Neutrophil (primary cell): Measurements from ENCODE around the gene SPDEF.

ENCODE experiments used
- H3K27ac ChIP-seq: fragments of 200-600 bp; sonication (generic); 2 replicates; pipeline ENCODE4 v1.5.1; 2016; ENCODE audit warnings: mild to moderate bottlenecking, moderate library complexity
- H3K27me3 ChIP-seq: fragments of 200-600 bp; sonication (generic); 2 replicates; pipeline ENCODE4 v1.6.0; 2016; ENCODE audit warnings: mild to moderate bottlenecking
- H3K36me3 ChIP-seq: fragments of 200-600 bp; sonication (generic); 2 replicates; pipeline ENCODE4 v1.5.1; 2017
- H3K4me1 ChIP-seq, 2 experiments: fragments of 200-600 bp in 1 of 2; sonication (generic) in 1 of 2; 1 replicate in 1 of 2; 2 replicates in 1 of 2; pipeline versions ENCODE4 v1.5.1 to v1.6.1; 2013 to 2016; ENCODE audit warnings: low read depth in 1 of 2, low read length in 1 of 2, mild to moderate bottlenecking in 1 of 2, moderate library complexity in 1 of 2; ENCODE audit not compliant: control insufficient read depth in 1 of 2, insufficient read depth in 1 of 2
- H3K4me3 ChIP-seq, 2 experiments: fragments of 200-600 bp in 1 of 2; sonication (generic) in 1 of 2; 1 replicate in 1 of 2; 2 replicates in 1 of 2; pipeline ENCODE4 v1.5.1; 2013 to 2016; ENCODE audit warnings: low read depth in 1 of 2, low read length in 1 of 2, mild to moderate bottlenecking in 1 of 2, moderate library complexity in 1 of 2
- H3K9me3 ChIP-seq: fragments of 200-600 bp; sonication (generic); 2 replicates; pipeline ENCODE4 v1.5.1; 2016
- CTCF ChIP-seq: fragments of 200-600 bp; sonication (generic); IDR thresholded peaks from 2 replicates; pipeline ENCODE4 v1.5.1; 2016; ENCODE audit warnings: antibody characterized with exemption

The SPDEF gene

GRCh38 chr6:34576286-34576955, 20.3 kb upstream of the SPDEF start:
- Histone ChIP-seq H3K4me1 (no peaks in the 10 kb centered on the region), H3K27ac (no peak overlapping the region), H3K9me3 (no peaks in the 10 kb centered on the region), H3K4me3 (no peak overlapping the region), H3K27me3 (no peaks in the 10 kb centered on the region), H3K36me3 (no peaks in the 10 kb centered on the region)
- TF ChIP-seq CTCF, result no peak

GRCh38 chr6:34575326-34575725, 19.2 kb upstream of the SPDEF start:
- Histone ChIP-seq H3K4me1 (no peaks in the 10 kb centered on the region), H3K27me3 (no peaks in the 10 kb centered on the region), H3K27ac (no peak overlapping the region), H3K36me3 (no peaks in the 10 kb centered on the region), H3K9me3 (no peaks in the 10 kb centered on the region), H3K4me3 (no peak overlapping the region)
- no peak for TF ChIP-seq CTCF

GRCh38 chr6:34574647-34575293, 18.6 kb upstream of the SPDEF start:
- Histone ChIP-seq H3K36me3 (no peaks in the 10 kb centered on the region), H3K4me1 (no peaks in the 10 kb centered on the region), H3K4me3 (no peak overlapping the region), H3K9me3 (no peaks in the 10 kb centered on the region), H3K27me3 (no peaks in the 10 kb centered on the region), H3K27ac (no peak overlapping the region)
- TF ChIP-seq CTCF, result no peak

GRCh38 chr6:34573567-34574183, 17.5 kb upstream of the SPDEF start:
- Histone ChIP-seq H3K4me3 (no peak overlapping the region), H3K9me3 (no peaks in the 10 kb centered on the region), H3K36me3 (no peaks in the 10 kb centered on the region), H3K4me1 (no peaks in the 10 kb centered on the region), H3K27me3 (peaks cover 1% of the 10 kb centered on the region), H3K27ac (no peak overlapping the region)
- TF ChIP-seq CTCF, result no peak

- Histone ChIP-seq H3K4me3 (no peak overlapping the region), H3K36me3 (no peaks in the 10 kb centered on the region), H3K27ac (no peak overlapping the region), H3K9me3 (no peaks in the 10 kb centered on the region), H3K4me1 (no peaks in the 10 kb centered on the region), H3K27me3 (peaks cover 7% of the 10 kb centered on the region)
- no peak for TF ChIP-seq CTCF
Measured at GRCh38 chr6:34572585-34572984, 16.5 kb upstream of the SPDEF start.
